ENCODE data around the gene STARD7.
"Not testable (repeated sequence)": the region's sequence is repeated elsewhere in the genome, so short reads cannot be mapped to it uniquely, and the experiment has no call there.

Gene STARD7

DNA sequence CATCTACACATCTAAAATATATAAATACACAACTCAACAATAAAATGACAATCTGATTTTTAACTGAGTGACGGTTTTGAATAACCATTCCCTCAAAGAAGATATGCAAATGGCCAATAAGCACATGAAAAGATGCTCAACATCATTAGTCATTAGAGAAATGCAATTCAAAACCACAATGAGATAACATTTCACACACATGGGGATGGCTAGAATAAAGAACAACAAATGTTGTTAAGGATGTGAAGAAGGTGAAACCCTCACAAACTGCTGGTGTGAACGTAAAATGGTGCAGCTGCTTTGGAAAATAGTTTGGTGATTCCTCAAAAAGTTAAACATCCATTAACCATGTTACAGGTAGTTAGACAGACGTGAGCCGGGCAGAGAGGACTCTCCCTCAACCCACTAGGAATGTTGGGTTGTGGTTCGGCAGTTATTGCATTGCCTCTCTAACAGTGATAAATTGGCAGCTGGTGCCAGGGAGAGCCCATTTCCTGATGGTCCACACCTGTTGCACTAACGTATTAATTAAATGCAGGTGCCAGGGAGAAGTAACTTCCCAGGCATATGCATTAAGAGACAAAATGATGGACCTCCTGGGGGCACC lies 41.1 kb downstream of the STARD7 start:
- no peak for ATAC-seq
- Mint-ChIP-seq H3K4me1 (peaks cover 68% of the 10 kb centered on the region), H3K4me3 (peak overlapping the region in 1 of 2 donors; percentile 10)

GRCh38 chr2:96164459-96165184 lies 44.0 kb downstream of the STARD7 start:
- Mint-ChIP-seq H3K27me3 (no peaks in the 10 kb centered on the region), H3K4me3 (peak overlapping the region; percentile 90 to 91), H3K9me3 (peaks cover 7 to 9% of the 10 kb centered on the region in 2 donors), H3K27ac (peak overlapping the region; percentile 98 to 100), H3K4me1 (peaks cover 86% of the 10 kb centered on the region)
- ATAC-seq (peak; percentile 88), DNase-seq (peak; percentile 85 to 91)

More for the DNA sequence above, 41.1 kb downstream of the STARD7 start:
- peak overlapping the region in 1 of 2 donors; percentile 97 for H3K27ac Mint-ChIP-seq
- H3K9me3 Mint-ChIP-seq = peaks cover 4 to 9% of the 10 kb centered on the region in 2 donors
- no peaks in the 10 kb centered on the region for H3K27me3 Mint-ChIP-seq
- DNase-seq = no peak

GRCh38 chr2:96163768-96164429 lies 44.7 kb downstream of the STARD7 start:
- peak overlapping the region; percentile 98 to 100 for H3K27ac Mint-ChIP-seq
- ATAC-seq (peak; percentile 76), DNase-seq (peak; percentile 87 to 95)
- no peaks in the 10 kb centered on the region for H3K27me3 Mint-ChIP-seq
- peaks cover 7 to 9% of the 10 kb centered on the region in 2 donors for H3K9me3 Mint-ChIP-seq
- peak overlapping the region; percentile 90 to 91 for H3K4me3 Mint-ChIP-seq
- H3K4me1 Mint-ChIP-seq = peaks cover 87% of the 10 kb centered on the region

- peak overlapping the region; percentile 98 to 100 for H3K27ac Mint-ChIP-seq
- H3K27me3 Mint-ChIP-seq = no peaks in the 10 kb centered on the region
- H3K4me1 Mint-ChIP-seq = peaks cover 88% of the 10 kb centered on the region
- no peak for DNase-seq
- peaks cover 7 to 9% of the 10 kb centered on the region in 2 donors for H3K9me3 Mint-ChIP-seq
- H3K4me3 Mint-ChIP-seq = peak overlapping the region; percentile 90 to 91
- peak; percentile 2 for ATAC-seq
These were observed 45.2 kb downstream of the STARD7 start for GRCh38 chr2:96163415-96163767.

- DNase-seq = peak in 1 of 2 donors; percentile 50
- Mint-ChIP-seq H3K27me3 (no peaks in the 10 kb centered on the region), H3K27ac (peak overlapping the region in 1 of 2 donors; percentile 7), H3K4me1 (peaks cover 88% of the 10 kb centered on the region), H3K9me3 (peaks cover 7 to 9% of the 10 kb centered on the region in 2 donors), H3K4me3 (peak overlapping the region; percentile 11 to 51)
- no peak for ATAC-seq
These were observed 46.7 kb downstream of the STARD7 start for GRCh38 chr2:96161898-96162297.

DNA sequence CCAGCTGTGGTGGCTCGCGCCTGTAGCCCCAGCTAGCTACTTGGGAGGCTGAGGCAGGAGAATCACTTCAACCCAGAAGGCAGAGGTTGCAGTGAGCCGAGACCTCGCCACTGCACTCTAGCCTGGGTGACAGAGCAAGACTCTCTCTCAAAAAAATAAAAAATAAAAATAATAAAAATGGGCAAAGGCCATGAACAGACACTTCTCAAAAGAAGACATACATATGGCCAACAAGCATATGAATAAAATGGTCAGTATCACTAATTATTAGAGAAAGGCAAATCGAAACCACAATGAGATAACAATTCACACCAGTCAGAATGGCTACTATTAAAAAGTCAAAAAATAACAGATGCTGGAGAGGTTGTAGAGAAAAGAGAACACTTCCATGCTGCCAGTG lies 48.3 kb downstream of the STARD7 start:
- not testable (repeated sequence) for H3K4me3 Mint-ChIP-seq, H3K27me3 Mint-ChIP-seq, ATAC-seq, DNase-seq, H3K27ac Mint-ChIP-seq, H3K9me3 Mint-ChIP-seq
- peaks cover 96% of the 10 kb centered on the region for H3K4me1 Mint-ChIP-seq

- Mint-ChIP-seq H3K27ac (peak overlapping the region; percentile 84 to 90), H3K4me1 (peaks cover 96% of the 10 kb centered on the region), H3K9me3 (peaks cover 7 to 9% of the 10 kb centered on the region in 2 donors), H3K4me3 (peak overlapping the region; percentile 68 to 78), H3K27me3 (no peaks in the 10 kb centered on the region)
- peak; percentile 6 for ATAC-seq
- peak in 1 of 2 donors; percentile 66 for DNase-seq
These were observed 49.4 kb downstream of the STARD7 start for GRCh38 chr2:96159084-96159830.

DNA sequence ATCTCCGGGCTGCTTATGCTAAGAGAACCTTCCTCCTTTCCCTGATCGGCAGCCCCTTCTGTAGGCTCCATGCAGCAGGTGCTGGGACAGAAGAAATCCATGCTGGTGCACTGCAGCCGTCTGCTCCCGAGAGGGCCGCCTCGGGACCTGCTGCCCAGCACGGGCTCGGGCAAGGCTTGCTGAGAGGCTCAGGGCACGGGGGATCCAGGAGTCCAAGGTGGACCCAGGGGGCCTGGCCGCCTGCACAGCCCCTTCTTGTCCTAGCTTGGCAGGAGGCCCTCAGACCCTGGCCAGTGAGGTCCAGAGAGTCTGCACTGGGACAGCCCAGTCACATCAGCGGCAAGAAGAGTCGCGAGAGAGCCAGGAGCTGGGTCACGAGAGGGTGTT lies 50.1 kb downstream of the STARD7 start:
- no peaks in the 10 kb centered on the region for H3K27me3 Mint-ChIP-seq

GRCh38 chr2:96157649-96158553 lies 50.7 kb downstream of the STARD7 start:
- no peaks in the 10 kb centered on the region for H3K27me3 Mint-ChIP-seq
- peaks cover 96% of the 10 kb centered on the region for H3K4me1 Mint-ChIP-seq

More for the DNA sequence above, 50.1 kb downstream of the STARD7 start:
- Mint-ChIP-seq H3K4me3 (peak overlapping the region; percentile 68 to 76), H3K4me1 (peaks cover 96% of the 10 kb centered on the region), H3K9me3 (peaks cover 7 to 9% of the 10 kb centered on the region in 2 donors), H3K27ac (peak overlapping the region; percentile 90 to 98)
- DNase-seq (no peak), ATAC-seq (no peak)

GRCh38 chr2:96156926-96157648 lies 51.5 kb downstream of the STARD7 start:
- no peaks in the 10 kb centered on the region for H3K27me3 Mint-ChIP-seq
- peaks cover 96% of the 10 kb centered on the region for H3K4me1 Mint-ChIP-seq
- peaks cover 7 to 9% of the 10 kb centered on the region in 2 donors for H3K9me3 Mint-ChIP-seq
- ATAC-seq = peak; percentile 8
- DNase-seq = peak in 1 of 2 donors; percentile 40
- H3K27ac Mint-ChIP-seq = peak overlapping the region; percentile 95 to 98
- peak overlapping the region; percentile 68 to 76 for H3K4me3 Mint-ChIP-seq

More at GRCh38 chr2:96157649-96158553, 50.7 kb downstream of the STARD7 start:
- H3K27ac Mint-ChIP-seq = peak overlapping the region; percentile 95 to 98
- DNase-seq (peak; percentile 91 to 96), ATAC-seq (peak; percentile 81)
- H3K4me3 Mint-ChIP-seq = peak overlapping the region; percentile 68 to 76
- H3K9me3 Mint-ChIP-seq = peaks cover 7 to 9% of the 10 kb centered on the region in 2 donors

DNA sequence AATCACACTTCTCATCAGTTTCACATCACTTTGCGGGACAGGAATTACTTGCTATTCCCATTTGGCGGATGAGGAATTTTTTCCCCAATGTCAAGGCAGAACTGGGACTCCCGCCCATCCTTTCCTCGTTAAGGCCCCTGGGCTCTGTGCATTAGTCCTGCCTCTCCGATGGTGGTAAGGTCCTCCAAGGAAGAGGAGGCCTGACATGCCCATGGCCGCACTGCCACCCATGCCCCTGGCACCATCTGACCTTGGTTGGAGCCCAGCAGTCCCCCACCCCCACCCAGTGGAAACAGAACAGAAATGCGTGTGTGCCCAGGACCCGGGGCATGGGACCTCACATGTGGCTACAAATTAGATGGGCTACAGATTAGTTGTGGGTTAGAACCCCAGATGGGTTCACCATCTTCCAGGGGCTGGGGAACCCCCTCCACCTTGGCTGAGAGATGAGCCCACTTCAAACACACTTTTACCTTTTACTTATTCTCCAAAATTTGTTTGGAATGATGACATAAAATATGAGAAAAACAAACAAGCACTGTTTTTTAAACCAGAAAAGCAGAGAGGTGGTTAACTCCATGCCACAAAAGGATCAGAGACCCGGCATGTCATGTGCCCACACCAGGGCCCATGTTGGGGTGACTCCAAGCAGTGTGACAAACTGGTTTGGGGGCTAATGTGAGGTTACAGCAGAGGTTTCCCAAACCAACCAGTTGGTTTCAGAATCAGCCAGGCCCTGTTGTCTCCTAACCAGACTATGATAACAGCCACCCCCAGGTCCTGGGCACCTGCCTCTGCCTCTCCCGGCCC lies 52.4 kb downstream of the STARD7 start:
- ATAC-seq (peak; percentile 72), DNase-seq (peak; percentile 72 to 86)
- Mint-ChIP-seq H3K27ac (peak overlapping the region; percentile 87 to 98), H3K27me3 (no peaks in the 10 kb centered on the region), H3K4me1 (peaks cover 96% of the 10 kb centered on the region), H3K4me3 (peak overlapping the region; percentile 68 to 76), H3K9me3 (peaks cover 7 to 9% of the 10 kb centered on the region in 2 donors)

GRCh38 chr2:96154506-96155380 lies 53.9 kb downstream of the STARD7 start:
- no peaks in the 10 kb centered on the region for H3K27me3 Mint-ChIP-seq
- DNase-seq = peak; percentile 3 to 9
- H3K4me1 Mint-ChIP-seq = peaks cover 100% of the 10 kb centered on the region
- ATAC-seq = no peak
- H3K27ac Mint-ChIP-seq = no peak overlapping the region
- H3K9me3 Mint-ChIP-seq = no peaks in the 10 kb centered on the region
- no peak overlapping the region for H3K4me3 Mint-ChIP-seq

Data from stimulated activated naive CD8-positive, alpha-beta T cell treated with anti-CD3 and anti-CD28 coated beads, Interleukin-15, amount 100 ng/mL, for 72 hours (primary cell).